GM19025 (cell line): Measurements from ENCODE around the gene LRCH1.
A peak's percentile ranks its signal among the peaks of the same experiment; 100 is the strongest.

Experiments
- ATAC-seq: cut with Tn5 transposase; IDR thresholded peaks from one replicate; pipeline ENCODE4 v1.9.1; 2021; ENCODE audit warnings: mild to moderate bottlenecking, low read depth, moderate library complexity; ENCODE audit not compliant: unreplicated experiment

The LRCH1 gene

DNA sequence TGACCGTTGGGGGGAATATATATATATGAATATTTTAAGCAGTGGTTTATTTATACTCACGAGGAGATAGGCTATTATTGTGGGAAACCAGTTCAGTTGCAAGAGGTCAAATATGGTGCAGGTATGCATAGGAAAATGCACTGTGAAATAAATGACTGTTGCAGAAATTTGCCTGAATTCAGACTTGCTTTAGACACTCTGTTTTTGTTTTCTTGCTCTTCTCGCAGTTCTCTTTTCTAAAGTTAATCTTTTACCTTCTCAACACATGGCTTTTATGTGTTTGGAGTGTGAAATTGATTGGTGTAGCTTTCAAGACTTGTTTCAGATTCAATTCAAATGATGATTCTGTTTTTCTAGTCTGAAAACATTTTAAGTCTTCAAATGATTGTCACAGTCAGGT is 109.7 kb downstream of the LRCH1 start:
- ATAC-seq, result peak; percentile 60

DNA sequence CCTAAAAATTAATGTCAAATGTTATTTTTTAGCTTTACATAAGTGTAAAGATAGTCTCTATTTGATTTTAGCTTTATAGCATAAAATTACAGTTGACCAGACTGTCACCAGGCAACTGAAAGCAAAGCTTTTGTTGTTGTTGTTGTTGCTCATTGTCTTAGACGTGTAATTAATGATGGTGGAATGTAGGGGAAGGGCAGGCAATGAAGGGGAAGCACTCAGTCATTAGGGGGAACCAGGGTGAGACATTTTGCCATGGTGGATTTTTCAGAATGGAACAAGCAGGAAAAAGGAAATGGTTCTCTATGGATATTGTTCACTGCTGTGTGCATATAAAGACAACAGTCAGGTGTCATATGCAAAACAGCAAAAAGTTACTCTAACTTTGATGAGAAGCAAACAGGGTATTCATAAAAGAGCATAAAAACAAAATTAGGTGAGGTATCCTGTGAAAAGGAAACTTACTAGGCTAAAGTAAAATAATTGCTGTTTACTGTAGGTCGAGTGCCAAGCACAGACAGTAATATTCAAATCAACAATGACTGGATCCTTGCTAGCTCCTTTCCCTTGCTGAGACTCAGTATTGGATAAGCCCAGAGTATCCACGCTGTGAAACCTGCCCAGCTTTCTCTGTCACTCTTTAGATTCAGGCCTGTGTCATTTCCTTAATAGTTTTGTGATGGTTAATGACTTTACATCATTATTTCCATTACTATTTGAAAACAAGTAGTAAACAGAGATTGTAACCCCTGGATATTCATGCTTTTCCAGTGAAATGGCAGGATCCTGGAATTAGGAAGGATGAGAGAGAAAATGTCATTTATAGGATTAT is 110.5 kb downstream of the LRCH1 start:
- no peak for ATAC-seq

DNA sequence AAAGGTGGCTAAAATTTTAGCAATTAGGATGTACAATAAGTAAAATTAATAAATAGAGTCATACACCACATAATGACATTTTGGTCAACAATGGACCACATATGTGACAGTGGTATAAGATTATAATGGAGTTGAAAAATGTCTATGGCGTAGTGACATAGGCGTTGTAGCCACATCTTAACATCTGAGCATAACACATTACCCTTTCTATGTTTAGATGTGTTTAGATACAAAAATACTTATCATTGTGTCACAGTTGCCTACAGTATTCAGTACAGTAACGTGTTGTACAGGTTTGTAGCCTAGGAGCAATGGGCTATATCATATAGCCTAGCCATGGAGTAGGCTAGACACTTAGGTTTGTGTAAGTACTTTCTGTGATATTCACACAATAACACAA is 111.2 kb downstream of the LRCH1 start:
- ATAC-seq, result no peak

DNA sequence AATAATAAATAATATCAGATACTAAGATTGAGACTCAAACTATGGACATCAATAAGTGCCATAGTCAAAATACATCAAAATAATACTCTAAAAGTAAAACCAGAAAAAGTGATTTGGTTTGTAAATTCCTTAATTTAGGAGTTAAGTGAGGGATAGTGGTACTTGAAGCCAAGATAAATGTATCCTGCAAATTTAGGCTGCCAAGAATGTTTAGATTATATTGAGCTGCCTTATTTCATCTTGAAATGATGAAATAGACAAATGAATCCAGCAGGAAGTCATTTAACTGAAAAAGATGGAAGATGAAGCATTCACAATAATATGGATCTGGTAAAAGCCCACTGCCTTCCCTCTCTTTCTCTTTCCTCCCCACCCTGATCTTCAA is 112.3 kb downstream of the LRCH1 start:
- ATAC-seq, result no peak

DNA sequence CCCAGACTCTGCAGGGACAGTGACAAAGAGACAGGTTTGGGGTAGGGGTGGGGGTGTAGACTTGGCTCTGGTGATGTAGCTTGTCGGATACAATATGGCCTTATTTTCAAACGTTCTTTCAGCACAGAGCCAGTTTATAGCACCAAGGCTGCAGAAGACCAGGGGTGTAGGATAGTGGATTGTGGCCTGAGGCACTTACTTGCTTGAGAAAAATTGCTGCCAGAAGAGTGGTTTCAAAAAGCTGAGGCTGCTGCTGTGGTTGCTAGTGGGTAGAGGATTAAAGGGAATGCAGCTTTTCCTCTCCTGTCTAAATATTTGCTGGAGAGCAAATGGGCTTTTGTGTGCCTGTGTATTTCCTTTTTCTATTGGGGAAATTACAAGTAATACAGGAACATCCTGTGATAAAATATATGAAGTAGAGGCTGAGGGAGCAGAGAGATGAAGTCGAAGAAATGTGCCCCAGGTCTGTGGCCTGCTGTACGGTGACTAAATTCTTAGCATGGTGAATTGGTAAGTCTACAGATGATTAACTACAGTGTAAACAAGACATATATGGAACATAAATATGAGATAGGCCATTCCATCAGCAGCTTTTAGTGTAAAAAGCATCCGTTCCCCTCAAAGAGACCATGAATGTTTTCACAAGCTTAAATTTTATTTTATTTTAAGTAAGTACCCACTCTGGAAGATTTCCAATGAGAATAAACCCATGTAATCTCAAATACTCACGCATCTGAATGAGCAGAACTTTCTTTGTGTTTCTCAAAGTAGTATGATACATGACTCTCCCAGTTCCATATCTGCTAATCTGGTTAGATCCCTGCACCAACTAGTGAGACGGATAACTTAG is 112.9 kb downstream of the LRCH1 start:
- ATAC-seq, result no peak

DNA sequence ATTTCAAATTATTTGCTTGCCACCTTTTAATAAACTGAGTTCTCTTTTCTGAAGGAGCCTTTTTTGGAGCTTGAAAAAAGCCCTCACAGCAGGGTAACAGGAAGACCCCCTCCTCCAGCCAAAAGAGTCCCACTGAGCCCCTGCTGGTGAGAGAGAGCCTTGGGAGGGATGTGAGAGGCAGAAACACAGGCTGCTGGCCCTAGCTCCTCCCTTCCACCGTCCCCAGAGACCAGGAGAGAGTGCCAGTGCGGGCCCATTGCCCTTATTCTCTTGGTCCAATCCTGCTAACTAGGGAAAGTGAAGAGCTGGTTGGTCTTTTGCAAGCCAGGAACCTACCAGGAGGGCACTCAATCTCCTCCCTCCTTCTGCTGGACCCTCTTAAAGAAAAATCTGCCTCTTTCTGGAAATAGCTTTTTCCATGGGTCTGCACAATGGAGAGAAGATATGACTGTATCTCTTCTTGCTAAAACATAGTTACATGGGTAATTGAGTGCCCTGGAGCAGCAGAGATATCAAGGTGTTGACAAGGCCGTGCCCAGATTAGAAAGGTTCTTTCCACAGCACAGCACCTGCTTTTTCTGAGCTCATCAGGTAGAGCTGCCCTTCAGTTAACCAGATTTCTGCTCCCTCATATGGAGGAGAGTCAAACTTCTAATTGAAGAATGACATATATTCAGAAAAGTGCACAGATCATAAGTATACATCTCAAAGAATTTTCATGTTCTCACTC is 113.9 kb downstream of the LRCH1 start:
- ATAC-seq, result no peak

DNA sequence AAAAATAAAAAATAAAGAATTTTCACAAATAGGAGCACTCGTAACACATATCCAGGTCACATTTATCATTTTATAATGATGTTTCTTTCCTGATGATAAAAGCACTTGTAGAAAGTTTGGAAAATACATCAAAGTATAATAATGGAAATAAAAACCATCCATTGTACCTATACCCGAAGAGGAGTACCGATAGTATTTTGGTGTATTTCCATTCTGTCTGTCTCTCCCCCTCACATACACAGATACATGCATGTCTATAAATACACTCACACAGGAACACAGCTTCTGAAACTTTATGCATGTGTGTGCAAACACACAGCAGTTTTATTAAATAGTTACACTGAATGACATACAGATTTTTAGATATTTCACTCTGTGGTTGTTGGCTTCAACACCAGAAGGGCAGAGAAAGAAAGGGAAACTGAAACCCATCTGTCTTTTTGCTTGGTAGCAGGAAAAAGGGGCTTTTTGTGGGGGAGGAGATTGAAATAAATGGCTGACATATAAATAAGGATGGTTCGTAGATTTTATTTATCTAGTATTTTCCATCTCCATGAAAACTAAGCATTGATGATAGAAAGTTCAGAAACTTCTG is 114.8 kb downstream of the LRCH1 start:
- peak; percentile 55 for ATAC-seq

DNA sequence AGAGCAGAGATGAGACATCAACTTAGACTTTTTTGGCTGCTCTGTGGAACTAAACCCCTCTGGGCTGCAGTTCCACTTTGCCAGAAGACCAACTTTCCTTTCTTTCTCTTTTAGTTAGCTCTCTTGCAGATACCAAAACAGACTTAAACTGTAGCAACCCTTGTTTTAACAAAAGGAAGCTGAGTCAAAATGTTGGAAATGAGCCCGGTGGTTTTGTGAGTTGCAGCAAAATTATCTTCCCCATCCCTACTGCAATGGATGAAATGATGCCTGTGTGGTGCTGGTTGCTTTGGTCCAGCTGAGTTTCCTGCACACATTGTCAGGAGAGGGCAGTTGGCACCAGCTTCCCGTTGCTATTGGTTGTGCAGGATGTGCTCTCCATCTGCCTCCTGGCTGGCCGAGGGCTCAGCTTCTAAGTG is 115.3 kb downstream of the LRCH1 start:
- ATAC-seq, result peak; percentile 34

DNA sequence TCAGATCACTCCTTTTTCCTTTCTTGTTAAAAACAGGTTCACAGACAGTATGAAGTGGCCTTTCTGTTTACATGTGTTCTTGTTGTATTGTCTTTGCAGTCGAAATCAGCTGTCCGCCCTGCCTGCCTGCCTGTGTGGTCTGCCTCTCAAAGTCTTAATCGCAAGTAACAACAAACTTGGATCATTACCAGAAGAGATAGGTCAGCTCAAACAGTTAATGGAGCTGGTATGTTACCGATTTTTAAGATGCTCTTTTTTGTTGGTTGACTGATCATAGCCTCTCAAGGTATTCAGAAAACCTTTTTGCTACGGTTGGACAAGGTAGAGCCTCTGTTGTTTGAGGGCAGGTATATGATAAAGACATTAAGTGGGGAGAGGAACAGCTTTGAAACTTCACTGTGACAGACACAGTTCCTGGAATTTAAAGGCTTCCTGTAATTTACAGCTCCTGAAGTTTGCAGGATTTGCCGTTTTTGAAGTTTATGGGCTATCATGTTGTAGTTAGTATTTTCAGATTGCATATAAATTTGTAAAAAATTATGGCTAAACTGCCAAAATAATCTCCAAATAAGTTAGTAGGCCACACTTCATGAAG is 116.1 kb downstream of the LRCH1 start:
- ATAC-seq, result no peak

DNA sequence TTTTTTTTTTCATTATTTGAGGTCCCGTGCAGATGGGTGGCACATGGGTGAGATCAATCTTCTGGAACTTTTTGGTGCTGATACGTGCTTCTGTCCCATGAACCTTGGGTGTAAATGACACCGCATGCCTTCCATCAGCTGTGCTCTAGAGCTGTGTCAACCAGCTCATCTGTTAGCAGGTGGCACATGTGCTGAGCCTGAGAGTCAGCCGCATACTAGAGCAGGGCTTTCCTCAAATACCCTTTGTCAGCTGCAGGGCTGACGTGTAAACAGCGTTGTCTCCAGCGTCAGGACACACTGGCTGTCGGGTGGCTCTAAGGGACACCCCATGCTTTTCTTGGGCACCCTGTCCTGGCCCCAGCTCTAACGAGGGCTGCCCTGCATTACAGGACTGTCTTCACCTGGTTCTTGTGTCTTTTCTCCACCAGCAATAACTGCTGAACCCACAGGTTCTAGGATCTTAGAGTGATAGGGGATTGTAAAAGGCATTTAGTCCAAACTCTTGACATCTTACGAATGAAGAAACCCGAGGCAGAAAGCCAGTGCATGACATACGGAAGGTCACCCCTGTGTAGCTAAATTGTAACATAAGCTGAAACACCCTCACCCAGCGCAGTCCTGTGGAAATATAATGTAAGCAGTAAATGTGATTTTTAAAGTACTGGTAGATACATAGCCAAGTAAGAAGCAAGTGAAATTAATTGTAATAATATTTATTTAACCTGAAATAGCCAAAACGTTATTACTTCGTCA is 119.5 kb downstream of the LRCH1 start:
- no peak for ATAC-seq

DNA sequence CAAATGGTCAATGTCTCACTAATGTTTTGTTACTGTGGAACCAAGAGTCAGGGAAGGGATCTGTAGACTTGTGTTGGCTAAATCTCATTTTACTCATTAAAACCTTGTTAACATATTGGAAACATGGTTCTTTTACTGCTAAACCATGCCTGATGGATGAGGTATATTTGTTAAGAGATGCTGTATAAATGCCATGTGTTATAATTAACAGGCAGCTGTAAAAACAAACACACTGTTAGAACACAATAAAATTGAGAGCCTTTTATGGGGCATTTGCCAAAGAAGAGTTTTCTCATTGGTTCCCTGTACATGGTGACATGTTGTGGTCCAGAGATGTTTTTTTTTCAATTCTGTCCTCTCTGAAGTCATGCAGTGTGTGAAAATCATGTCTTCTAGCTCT is 122.0 kb downstream of the LRCH1 start:
- ATAC-seq, result no peak

DNA sequence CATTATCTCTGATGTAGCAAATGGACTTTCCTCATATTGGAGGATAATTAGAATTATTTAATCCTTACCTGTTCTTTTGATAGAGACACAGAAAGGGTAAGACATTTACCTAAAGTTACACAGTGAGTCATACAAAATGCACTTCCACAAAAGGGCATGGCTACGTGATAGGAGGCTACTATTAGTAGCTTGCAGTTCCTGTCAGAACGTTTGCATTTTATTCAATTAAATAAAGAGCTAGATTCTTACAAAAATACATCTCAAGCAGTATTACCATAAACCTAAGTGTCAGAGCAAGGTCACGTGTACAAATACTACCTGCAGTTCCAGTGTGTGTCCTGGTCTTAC is 123.4 kb downstream of the LRCH1 start:
- no peak for ATAC-seq

DNA sequence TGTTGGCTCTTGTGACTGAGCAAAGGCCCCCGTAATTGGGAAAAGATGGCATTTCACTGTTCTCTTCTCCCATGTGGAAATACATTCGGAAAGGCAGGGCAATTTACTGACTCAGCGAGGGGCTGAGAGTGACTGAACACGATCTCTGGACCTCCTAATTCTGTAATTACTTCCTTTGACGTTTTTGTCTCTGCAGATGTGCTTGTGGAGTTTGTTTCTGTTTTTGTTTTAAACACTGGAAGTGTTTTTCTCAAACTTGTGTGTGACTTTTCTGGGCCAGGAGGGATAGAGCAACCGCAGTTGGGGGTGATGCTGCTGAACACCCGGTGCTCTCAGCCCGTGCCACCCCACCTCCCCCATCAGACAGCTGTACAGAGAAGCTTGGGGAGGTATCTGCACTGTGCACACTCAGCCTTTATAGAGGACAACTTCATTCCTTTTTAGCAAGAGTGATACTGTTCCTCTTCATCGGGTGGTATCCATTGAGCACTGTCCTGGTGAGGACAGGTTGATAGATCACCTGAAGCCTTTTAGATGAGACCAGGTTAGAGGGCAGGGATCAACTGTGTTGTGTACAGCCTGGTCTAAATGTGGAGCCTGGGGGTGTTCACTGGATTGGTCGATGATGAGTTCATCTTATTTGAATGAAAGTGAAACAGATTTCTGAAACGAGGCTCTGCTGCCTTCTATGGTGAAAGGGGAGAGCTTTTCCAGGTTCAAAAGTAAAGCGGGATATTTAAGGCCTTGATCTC is 126.6 kb downstream of the LRCH1 start:
- ATAC-seq, result peak; percentile 92

DNA sequence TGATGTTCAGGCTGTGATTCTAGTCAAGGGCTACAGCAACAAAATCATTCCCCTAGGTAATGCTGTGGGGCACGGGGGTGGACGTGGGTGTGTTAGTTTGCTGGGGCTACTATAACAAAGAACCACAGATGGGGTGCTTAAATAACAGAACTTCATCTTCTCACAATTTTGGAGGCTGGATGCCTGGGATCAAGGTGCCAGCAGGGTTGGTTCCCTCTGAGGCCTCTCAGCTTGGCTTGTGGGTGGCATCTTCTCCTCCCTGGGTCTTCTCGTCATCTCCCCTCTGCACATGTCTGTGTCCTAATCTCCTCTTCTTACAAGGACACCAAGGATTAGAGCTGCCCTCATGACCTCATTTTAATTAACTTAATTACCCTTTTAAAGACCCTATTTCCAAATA is 129.0 kb downstream of the LRCH1 start:
- ATAC-seq, result no peak

DNA sequence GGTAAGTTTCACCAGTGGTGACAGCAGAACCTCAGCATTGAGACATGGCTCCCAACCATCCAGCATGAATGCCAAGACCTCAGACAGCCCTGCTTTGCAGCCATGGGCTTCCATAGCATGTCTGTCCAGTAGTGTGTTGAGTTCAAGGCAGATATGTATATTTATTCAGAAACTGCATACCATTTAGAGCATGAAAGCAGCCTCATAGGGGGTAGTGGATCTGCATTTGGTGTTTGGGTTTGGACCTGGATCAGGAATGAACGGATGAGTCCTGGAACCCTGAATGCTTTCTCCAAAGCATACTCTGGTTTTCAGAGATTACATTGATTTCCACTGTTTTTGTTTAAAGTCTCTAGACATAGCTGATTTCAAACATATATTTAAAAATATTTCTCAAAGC is 129.7 kb downstream of the LRCH1 start:
- no peak for ATAC-seq

DNA sequence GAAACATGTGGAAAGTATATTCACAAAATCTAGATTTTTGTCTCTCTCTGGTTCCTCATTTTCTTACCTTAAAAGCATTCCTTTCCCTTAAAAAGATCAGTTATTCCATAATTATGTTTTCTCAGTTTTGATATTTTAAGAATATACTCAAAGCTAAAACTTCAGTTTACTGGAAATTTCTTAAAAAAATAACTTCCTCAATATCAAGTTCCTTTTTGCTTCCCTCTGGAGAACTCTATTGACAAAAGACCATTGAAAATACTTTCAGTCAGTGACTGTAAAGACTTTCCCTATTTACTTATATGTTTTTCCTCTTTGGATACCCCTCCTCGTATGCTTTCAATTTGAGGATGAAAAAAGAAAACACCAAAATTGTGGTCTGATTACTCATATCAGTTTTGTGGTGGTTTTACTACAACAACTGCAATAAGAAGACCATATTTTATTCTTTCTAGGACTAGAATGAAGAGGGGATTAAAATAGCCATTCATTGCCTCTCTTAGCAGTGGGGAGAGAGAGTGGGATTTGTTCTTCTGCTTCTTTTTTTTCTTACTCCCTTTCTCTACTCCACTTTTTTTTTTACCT is 130.8 kb downstream of the LRCH1 start:
- ATAC-seq, result no peak

DNA sequence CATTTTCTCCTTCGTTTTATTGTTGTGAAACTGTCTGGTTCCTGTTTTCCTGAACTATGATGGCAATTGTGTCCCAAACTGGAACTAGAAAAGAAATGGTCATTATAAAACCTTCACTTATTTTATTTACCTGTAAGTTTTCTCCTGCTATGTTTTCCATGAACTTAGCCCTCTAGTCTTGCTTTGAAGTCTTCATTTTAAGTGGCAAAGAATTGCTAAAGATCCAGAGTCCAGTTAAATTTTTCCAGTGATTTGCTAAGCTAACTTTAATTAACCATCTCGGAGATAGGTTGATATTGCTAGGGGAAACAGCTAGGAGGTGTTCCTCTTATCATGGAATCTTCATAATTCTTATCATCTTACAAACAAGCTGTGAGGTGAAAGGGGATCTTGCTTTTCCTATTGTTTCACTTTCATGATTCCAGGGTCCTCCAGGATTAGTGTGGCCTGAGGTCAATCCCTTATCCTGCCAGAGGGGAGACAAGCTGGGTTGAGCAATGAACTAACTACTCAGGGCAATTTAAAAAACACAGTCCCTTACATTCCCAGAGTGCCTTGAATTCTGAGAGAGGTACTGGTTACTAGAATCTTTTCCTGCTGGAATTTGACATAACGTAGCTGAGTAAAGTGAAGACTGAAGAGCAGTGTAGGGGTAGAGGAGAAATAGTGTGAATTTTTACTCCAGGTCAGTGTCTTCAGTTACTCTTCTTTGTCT is 131.5 kb downstream of the LRCH1 start:
- no peak for ATAC-seq
